ENCODE data around the gene E2F1.
"Not testable (repeated sequence)": the region's sequence is repeated elsewhere in the genome, so short reads cannot be mapped to it uniquely, and the experiment has no call there.

E2F1 gene

DNA sequence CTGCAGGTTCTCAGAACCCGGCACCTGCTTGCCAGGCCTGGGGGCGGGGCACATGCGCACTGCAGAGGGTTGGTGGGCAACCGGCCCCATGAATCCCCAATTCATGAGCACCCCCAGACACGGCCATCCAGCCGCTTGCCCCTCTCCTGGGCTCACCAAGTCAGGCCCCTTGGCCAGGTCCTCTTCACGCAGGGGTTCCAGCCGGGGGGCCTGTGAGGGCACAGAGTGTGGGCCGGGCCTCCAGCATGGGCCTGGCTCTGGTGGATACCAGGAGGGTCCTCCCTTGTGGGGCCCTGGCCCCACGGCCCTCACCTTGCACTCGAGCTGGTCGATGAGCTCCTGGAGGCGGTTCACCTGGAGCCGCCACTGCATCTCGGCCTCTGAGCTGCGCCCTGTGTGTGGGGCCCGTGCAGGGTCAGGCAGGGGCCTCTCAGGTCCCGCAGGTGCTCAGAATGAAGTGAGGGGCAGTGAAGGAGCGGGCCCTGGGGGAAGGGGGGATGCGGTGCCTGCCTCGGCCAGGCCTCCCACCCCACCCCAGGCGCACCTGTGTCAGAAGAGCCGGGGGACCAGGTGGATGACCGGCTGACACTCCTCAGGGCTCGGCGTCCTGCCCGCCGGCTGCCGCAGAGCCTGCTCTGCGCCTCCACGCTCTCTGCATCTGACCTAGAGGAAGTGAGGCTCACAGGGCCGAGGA is 26.7 kb downstream of the E2F1 start:
- no peak for DNase-seq (ENCODE audit: low read depth in 2 of 2, low spot score in 1 of 2)

DNA sequence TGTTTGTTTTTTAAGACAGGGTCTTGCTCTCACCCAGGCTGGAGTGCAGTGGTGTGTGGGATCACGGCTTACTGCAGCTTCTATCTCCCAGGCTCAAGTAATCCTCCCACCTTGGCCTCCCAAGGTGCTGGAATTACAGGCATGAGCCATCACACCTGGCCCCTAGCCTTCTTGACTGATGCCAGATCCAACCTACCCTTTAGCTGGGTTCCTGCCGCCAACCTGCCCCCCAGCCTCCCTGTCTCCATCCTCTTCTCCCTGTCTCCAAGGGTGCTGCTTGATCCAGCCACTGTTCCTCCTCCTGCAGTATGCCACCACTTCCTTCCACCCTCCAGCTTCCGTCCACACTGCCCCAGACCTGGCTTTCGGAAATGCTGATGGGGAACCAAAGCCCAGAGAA is 27.3 kb downstream of the E2F1 start:
- DNase-seq (ENCODE audit: low read depth in 2 of 2, low spot score in 1 of 2) = no peak

- DNase-seq (ENCODE audit: low read depth in 2 of 2, low spot score in 1 of 2) = no peak
Measured at GRCh38 chr20:33658510-33658909, 27.7 kb downstream of the E2F1 start.

GRCh38 chr20:33657704-33658095 is 28.5 kb downstream of the E2F1 start:
- DNase-seq (ENCODE audit: low read depth in 2 of 2, low spot score in 1 of 2) = no peak

DNA sequence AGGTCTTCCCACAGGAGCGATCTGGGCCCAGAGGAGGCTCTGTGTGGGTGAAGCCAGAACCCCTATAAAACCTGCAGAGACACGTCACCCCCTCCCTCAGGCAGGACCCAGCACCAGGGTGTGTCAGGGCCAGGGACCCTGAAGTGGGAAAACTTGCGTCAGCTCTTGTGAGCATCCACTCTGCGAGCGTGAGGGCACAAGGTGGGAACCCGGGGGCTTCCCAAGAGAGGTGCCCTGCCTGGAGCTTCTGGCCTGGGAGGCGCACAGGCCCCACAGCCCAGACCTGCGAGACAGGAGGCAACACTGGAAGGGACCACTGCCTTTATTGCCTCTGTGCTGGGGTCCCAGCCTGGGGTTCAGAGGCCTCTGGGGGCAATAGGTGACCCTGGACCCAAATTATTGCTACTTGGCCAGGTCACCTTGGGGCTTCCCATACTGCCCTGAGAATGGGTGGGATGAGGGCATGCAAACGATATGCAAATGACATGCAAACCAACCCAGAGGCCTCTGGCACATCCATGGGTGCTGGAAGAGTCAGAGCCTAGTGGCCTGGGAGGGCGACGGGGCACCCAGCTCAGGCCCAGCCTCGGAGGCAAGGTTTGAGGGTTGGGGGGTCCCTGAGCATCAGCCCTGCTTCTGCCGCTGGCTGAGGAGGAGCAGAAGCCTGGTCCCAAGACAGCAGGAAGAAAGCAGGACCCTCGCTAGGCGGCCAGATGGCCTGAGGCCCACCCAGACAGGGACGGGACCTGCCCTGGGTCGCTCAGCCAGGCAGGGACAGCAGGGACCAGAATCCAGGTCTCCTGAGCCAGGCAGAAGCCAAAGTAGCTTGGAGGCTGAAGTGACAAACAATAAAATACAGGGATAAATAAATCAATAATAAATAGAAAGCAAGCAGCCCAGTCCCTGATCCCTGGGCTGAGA is 29.1 kb downstream of the E2F1 start:
- no peak for DNase-seq (ENCODE audit: low read depth in 2 of 2, low spot score in 1 of 2)

DNA sequence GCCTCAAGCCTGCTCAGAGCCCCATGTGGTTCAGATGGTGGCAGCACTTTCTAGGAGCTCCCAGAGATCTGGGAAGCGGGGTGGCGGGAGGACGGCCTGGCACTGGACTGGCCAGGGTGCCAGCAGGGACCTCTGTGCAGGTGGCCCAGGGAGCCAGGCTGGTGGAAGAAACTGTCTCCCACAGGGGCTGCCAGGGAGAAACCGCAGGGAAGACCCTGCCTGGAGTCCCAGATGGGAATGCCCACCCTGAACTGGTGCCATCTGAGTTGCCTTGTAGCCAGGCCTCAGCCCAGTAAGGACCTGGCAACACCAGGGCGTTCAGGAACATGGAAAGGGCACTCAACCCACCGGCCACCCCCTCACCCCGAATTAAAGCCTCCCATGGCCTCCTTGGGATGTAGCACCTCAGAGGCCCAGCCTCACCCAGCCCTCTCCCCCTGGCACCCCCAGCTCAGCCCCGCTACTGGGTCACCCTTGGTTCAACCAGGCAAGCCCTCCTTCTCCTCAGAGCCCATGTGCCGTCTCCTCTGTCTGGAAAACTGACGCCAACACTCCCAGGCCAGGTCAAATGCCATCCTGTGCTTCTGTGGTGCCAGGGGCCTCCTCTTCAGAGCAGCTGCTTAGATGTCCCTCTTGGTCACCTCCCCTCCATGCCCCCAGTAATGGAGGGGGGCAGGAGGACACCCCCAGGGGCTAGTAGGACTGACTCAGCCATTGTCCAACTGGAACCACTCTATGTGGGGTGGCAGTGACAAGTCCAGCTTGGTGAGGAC is 30.0 kb downstream of the E2F1 start:
- no peak for DNase-seq (ENCODE audit: low read depth in 2 of 2, low spot score in 1 of 2)

- no peak for DNase-seq (ENCODE audit: low read depth in 2 of 2, low spot score in 1 of 2)
Measured at GRCh38 chr20:33655164-33655563, 31.0 kb downstream of the E2F1 start.

- no peak for DNase-seq (ENCODE audit: low read depth in 2 of 2, low spot score in 1 of 2)
Measured at GRCh38 chr20:33654680-33655161, 31.5 kb downstream of the E2F1 start.

GRCh38 chr20:33653900-33654596 is 32.1 kb downstream of the E2F1 start:
- DNase-seq (ENCODE audit: low read depth in 2 of 2, low spot score in 1 of 2) = no peak

GRCh38 chr20:33653218-33653899 is 32.8 kb downstream of the E2F1 start:
- DNase-seq (ENCODE audit: low read depth in 2 of 2, low spot score in 1 of 2) = no peak

GRCh38 chr20:33651562-33652048 is 34.6 kb downstream of the E2F1 start:
- DNase-seq (ENCODE audit: low read depth in 2 of 2, low spot score in 1 of 2) = no peak

GRCh38 chr20:33650753-33651561 is 35.2 kb downstream of the E2F1 start:
- DNase-seq (ENCODE audit: low read depth in 2 of 2, low spot score in 1 of 2) = no peak

GRCh38 chr20:33650111-33650752 is 36.0 kb downstream of the E2F1 start:
- no peak for DNase-seq (ENCODE audit: low read depth in 2 of 2, low spot score in 1 of 2)

DNA sequence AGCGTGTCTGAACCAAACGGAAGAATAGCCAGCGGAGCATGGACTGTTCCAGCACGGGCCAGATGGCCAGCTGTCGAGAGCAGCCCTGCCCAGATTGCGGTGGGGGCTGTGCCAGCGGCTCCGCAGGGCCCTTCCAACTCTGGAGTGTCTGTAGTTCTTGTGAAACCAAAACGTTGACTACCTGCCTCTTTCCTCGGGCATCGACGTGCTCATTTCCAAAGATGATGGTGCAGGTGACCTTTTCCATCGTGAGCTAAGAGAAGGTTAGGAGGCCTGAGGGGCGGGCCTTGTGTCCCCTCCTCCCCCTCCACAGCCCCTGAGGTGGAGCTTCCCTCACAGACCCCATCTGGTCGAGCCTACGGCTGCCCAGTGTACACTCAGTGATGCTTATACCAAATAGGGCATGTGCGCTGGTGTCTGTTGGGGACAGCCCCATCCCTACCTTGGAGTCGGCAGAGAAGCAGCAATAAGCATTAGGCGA is 36.9 kb downstream of the E2F1 start:
- DNase-seq (ENCODE audit: low read depth in 2 of 2, low spot score in 1 of 2) = no peak

- no peak for DNase-seq (ENCODE audit: low read depth in 2 of 2, low spot score in 1 of 2)
Measured at GRCh38 chr20:33648396-33649004, 37.7 kb downstream of the E2F1 start.

GRCh38 chr20:33647603-33648395 is 38.4 kb downstream of the E2F1 start:
- DNase-seq (ENCODE audit: low read depth in 2 of 2, low spot score in 1 of 2) = no peak

DNA sequence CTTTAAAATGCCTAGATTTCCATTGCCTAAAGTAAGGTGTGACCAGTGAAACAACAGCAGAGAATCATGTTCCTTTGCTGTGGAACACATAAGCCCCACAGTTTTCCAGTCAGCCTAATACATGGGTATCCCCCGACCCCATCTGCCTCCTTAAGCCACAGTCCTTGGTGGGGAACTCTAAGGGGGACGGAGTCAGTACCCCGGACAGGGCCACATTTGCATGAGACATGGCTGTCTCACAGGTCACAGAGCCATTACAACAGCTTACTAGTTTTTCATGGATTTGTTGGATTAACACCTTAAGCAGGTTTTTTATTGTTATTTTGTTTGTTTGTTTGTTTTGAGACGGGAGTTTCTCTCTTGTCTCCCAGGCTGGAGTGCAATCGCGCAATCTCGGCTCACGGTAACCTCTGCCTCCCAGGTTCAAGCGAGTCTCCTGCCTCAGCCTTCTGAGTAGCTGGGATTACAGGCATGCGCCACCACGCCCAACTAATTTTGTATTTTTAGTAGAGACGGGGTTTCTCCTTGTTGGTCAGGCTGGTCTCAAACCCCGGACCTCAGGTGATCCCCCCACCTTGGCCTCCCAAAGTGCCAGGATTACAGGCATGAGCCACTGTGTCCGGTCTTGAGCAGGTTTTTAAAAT is 39.1 kb downstream of the E2F1 start:
- DNase-seq (ENCODE audit: low read depth in 2 of 2, low spot score in 1 of 2) = not testable (repeated sequence)
